CD14-positive monocyte (primary cell): ENCODE results near the gene ARHGAP40. TPM values are rescaled to one million over a fixed set of nuclear protein-coding genes. Genes with fewer than 3 reads are reported as not detected.
A peak's percentile ranks its signal among the peaks of the same experiment; 100 is the strongest.

Experiments used
- DNase-seq, 3 donors: peaks; one replicate each; pipeline ENCODE4 v3.0.0-alpha.2; 2011 to 2022
- H2AFZ ChIP-seq: 2 replicates; pipeline ENCODE4 v1.6.0; 2012; ENCODE audit warnings: mild to moderate bottlenecking, low read depth, low read length, inconsistent platforms; ENCODE audit not compliant: insufficient read depth, poor library complexity, severe bottlenecking
- H3K27ac ChIP-seq, 2 donors: 1 replicate in 1 of 2; 2 replicates in 1 of 2; pipeline ENCODE4 v1.5.1; 2012 to 2013; ENCODE audit warnings: low read length in 2 of 2, control low read depth in 1 of 2, inconsistent platforms in 1 of 2, low read depth in 1 of 2, mild to moderate bottlenecking in 1 of 2
- H3K27me3 ChIP-seq, 2 donors: one replicate each; pipeline versions ENCODE4 v1.6.0 to v1.6.1; 2011 to 2013; ENCODE audit warnings: low read length in 2 of 2; ENCODE audit not compliant: control insufficient read depth in 2 of 2, insufficient read depth in 2 of 2
- H3K36me3 ChIP-seq, 2 donors: replicated peaks in 1 of 2; 1 replicate in 1 of 2; 2 replicates in 1 of 2; pipeline versions ENCODE4 v1.5.1 to v1.6.1; 2012 to 2013; ENCODE audit warnings: low read length in 2 of 2, control low read depth in 1 of 2, inconsistent platforms in 1 of 2, mild to moderate bottlenecking in 1 of 2; ENCODE audit not compliant: insufficient read depth in 2 of 2, control insufficient read depth in 1 of 2
- H3K4me1 ChIP-seq, 2 donors: 1 replicate in 1 of 2; 2 replicates in 1 of 2; pipeline versions ENCODE4 v1.5.1 to v1.6.1; 2012 to 2013; ENCODE audit warnings: low read length in 2 of 2, control low read depth in 1 of 2, inconsistent platforms in 1 of 2, mild to moderate bottlenecking in 1 of 2, moderate library complexity in 1 of 2; ENCODE audit not compliant: insufficient read depth in 2 of 2, control insufficient read depth in 1 of 2
- H3K4me2 ChIP-seq: replicated peaks from 2 replicates; pipeline ENCODE3; 2012; ENCODE audit warnings: low read length, moderate library complexity, mild to moderate bottlenecking; ENCODE audit not compliant: poor library complexity, severe bottlenecking; ENCODE audit errors: extremely low read depth
- H3K4me3 ChIP-seq, 3 experiments: fragments of 200-600 bp in 1 of 3; sonication (generic) in 1 of 3; replicated peaks in 1 of 3; 1 replicate in 2 of 3; 2 replicates in 1 of 3; pipeline ENCODE4 v1.5.1; 2011 to 2013; ENCODE audit warnings: low read length in 3 of 3, mild to moderate bottlenecking in 3 of 3, control low read depth in 2 of 3, low read depth in 2 of 3, inconsistent platforms in 1 of 3, moderate library complexity in 1 of 3
- H3K79me2 ChIP-seq: 2 replicates; pipeline ENCODE4 v1.6.0; 2012; ENCODE audit warnings: mild to moderate bottlenecking, control low read depth, inconsistent platforms, low read length, moderate library complexity; ENCODE audit not compliant: insufficient read depth
- H3K9ac ChIP-seq: 2 replicates; pipeline ENCODE4 v1.6.0; 2017; ENCODE audit warnings: low read length, mild to moderate bottlenecking; ENCODE audit not compliant: insufficient read depth, poor library complexity, severe bottlenecking
- H3K9me3 ChIP-seq, 2 donors: replicated peaks in 1 of 2; 1 replicate in 1 of 2; 2 replicates in 1 of 2; pipeline versions ENCODE4 v1.5.1 to v1.6.1; 2012 to 2013; ENCODE audit warnings: low read length in 2 of 2, control low read depth in 1 of 2; ENCODE audit not compliant: control insufficient read depth in 1 of 2, insufficient read depth in 1 of 2
- H4K20me1 ChIP-seq: 2 replicates; pipeline ENCODE4 v1.6.0; 2012; ENCODE audit warnings: mild to moderate bottlenecking, low read length, control low read depth, moderate library complexity; ENCODE audit not compliant: insufficient read depth
- H3K27ac Mint-ChIP-seq, 7 donors: one replicate each; pipeline ENCODE4 v1.8.0; 2020; ENCODE audit warnings: mild to moderate bottlenecking in 7 of 7, mixed read lengths in 7 of 7, moderate library complexity in 6 of 7, inconsistent platforms in 2 of 7
- H3K27me3 Mint-ChIP-seq, 3 donors: one replicate each; pipeline ENCODE4 v1.8.0; 2021 to 2022; ENCODE audit warnings: low read depth in 3 of 3, mild to moderate bottlenecking in 3 of 3, mixed read lengths in 3 of 3, moderate library complexity in 3 of 3, inconsistent platforms in 1 of 3
- H3K36me3 Mint-ChIP-seq, 2 donors: one replicate each; pipeline ENCODE4 v1.8.0; 2020; ENCODE audit warnings: mixed read lengths in 2 of 2, inconsistent platforms in 1 of 2, mild to moderate bottlenecking in 1 of 2
- H3K4me1 Mint-ChIP-seq: one replicate; pipeline ENCODE4 v1.8.0; 2020; ENCODE audit warnings: mild to moderate bottlenecking, mixed read lengths
- H3K4me3 Mint-ChIP-seq, 2 donors: one replicate each; pipeline ENCODE4 v1.8.0; 2020; ENCODE audit warnings: mild to moderate bottlenecking in 2 of 2, mixed read lengths in 2 of 2, moderate library complexity in 1 of 2
- H3K9me3 Mint-ChIP-seq, 7 donors: one replicate each; pipeline ENCODE4 v1.8.0; 2020 to 2022; ENCODE audit warnings: mixed read lengths in 7 of 7, mild to moderate bottlenecking in 6 of 7, moderate library complexity in 6 of 7, inconsistent platforms in 2 of 7
- CTCF ChIP-seq: fragments of 200-600 bp; IDR thresholded peaks from one replicate; pipeline ENCODE4 v1.8.0; 2022; ENCODE audit warnings: antibody characterized with exemption, mild to moderate bottlenecking
- WGBS: methylation state at CpG from one replicate; pipeline ENCODE4 v1.1.5; 2013; ENCODE audit warnings: missing lambda C conversion rate; ENCODE audit not compliant: insufficient coverage; 5-methylcytosine and 5-hydroxymethylcytosine counted together
- intact Hi-C, 2 donors: fragments of 100-400 bp; cut with micrococcal nuclease; formaldehyde crosslinking; loops; one replicate each; pipeline versions ENCODE4 v1.15.0 to v1.15.1; 2023
- polyA plus RNA-seq, 3 donors: library from polyadenylated mRNA; depleted of rRNA in 1 of 3; unstranded in 2 of 3; stranded (reverse) in 1 of 3; fragments of 300-500 nt in 2 of 3; fragments of >200 nt in 1 of 3; fragmentation: Illumina TruSeq in 2 of 3; gene quantifications; 1 replicate in 2 of 3; 2 replicates in 1 of 3; pipeline ENCODE4 v1.2.3, GENCODE V29; 2012 to 2021

ARHGAP40 gene
- polyA plus RNA-seq, 3 donors: not detected

- H3K27me3 ChIP-seq: peaks cover 22 to 45% of the 10 kb centered on the region in 2 donors
- H3K9me3 ChIP-seq: peaks cover 0 to 6% of the 10 kb centered on the region in 2 donors
- no peak overlapping the region for H3K4me3 ChIP-seq
- H3K4me1 ChIP-seq: peaks cover 8 to 10% of the 10 kb centered on the region in 2 donors
- no peak for TF ChIP-seq CTCF
- peaks cover 10% of the 10 kb centered on the region for H3K4me1 Mint-ChIP-seq
- H4K20me1 ChIP-seq: no peaks in the 10 kb centered on the region
- peaks cover 40 to 62% (median 49%) of the 10 kb centered on the region in 3 donors for H3K27me3 Mint-ChIP-seq
- H3K9ac ChIP-seq: no peak overlapping the region
- no peak overlapping the region for H3K27ac ChIP-seq
- intact Hi-C loops: no loop called here
- H3K4me3 Mint-ChIP-seq: no peak overlapping the region
- H3K4me2 ChIP-seq: no peak overlapping the region
- no peaks in the 10 kb centered on the region for H3K36me3 ChIP-seq
- H3K79me2 ChIP-seq: no peaks in the 10 kb centered on the region
- no peak overlapping the region for H3K27ac Mint-ChIP-seq
- peaks cover 2 to 27% (median 9%) of the 10 kb centered on the region in 7 donors for H3K9me3 Mint-ChIP-seq
- H3K36me3 Mint-ChIP-seq: peaks cover 0 to 6% of the 10 kb centered on the region in 2 donors
- 35% methylated on average over 2 of the region's 4 CpGs for WGBS
- no peak for DNase-seq
- H2AFZ ChIP-seq: no peak overlapping the region
These were observed 70.2 kb downstream of the ARHGAP40 start for GRCh38 chr20:38671701-38672292.

DNA sequence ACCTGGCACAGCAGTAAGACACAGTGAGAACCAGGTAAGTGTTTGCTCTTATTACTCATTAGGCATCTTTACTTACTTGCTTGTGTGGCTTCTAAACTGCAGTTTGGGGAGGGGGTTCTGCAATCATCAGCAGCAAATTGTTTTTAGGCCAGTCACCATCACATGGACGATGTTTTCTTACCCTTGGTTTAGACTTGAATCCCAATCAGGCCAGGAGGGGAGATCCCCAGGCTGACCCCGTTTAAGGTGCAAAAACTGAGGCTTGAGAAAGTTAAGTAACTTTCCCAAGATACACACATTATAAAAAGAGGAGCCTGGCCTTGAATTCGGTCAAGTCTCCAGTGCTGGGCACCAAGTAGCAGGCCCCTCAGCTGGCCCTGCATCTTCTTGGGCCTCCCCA is 70.9 kb downstream of the ARHGAP40 start:
- Mint-ChIP-seq H3K4me1 (peaks cover 10% of the 10 kb centered on the region), H3K4me3 (peak overlapping the region in 1 of 2 donors; percentile 35)
- WGBS: no CpG with 5 or more reads among the region's 3 CpGs

More for the DNA sequence above, 70.9 kb downstream of the ARHGAP40 start:
- H3K4me1 ChIP-seq: peaks cover 8 to 10% of the 10 kb centered on the region in 2 donors
- H3K36me3 ChIP-seq: no peaks in the 10 kb centered on the region
- Mint-ChIP-seq H3K27me3 (peaks cover 40 to 64% (median 47%) of the 10 kb centered on the region in 3 donors), H3K9me3 (peaks cover 2 to 27% (median 9%) of the 10 kb centered on the region in 7 donors), H3K27ac (no peak overlapping the region), H3K36me3 (peaks cover 0 to 6% of the 10 kb centered on the region in 2 donors)
- no peak overlapping the region for H3K9ac ChIP-seq
- TF ChIP-seq CTCF: no peak
- DNase-seq: no peak
- H3K9me3 ChIP-seq: peaks cover 0 to 6% of the 10 kb centered on the region in 2 donors
- H4K20me1 ChIP-seq: no peaks in the 10 kb centered on the region
- no peaks in the 10 kb centered on the region for H3K79me2 ChIP-seq
- H3K27me3 ChIP-seq: peaks cover 22 to 45% of the 10 kb centered on the region in 2 donors
- no peak overlapping the region for H3K4me3 ChIP-seq
- intact Hi-C loops: no loop called here
- H3K27ac ChIP-seq: no peak overlapping the region
- no peak overlapping the region for H2AFZ ChIP-seq
- H3K4me2 ChIP-seq: no peak overlapping the region
